Retinal pigment epithelial cell (primary cell): ENCODE results near the gene STMP1.
"Not testable (repeated sequence)": the region's sequence is repeated elsewhere in the genome, so short reads cannot be mapped to it uniquely, and the experiment has no call there.

Experiments used
- DNase-seq: peaks from one replicate; pipeline ENCODE4 v3.0.0-alpha.2; 2010; ENCODE audit warnings: low read depth
- H3K4me3 ChIP-seq: 2 replicates; pipeline ENCODE4 v1.5.1; 2011; ENCODE audit warnings: mild to moderate bottlenecking, low read length, control low read depth, moderate library complexity
- CTCF ChIP-seq: conservative IDR thresholded peaks from 2 replicates; pipeline ENCODE4 v1.5.1; 2011; ENCODE audit warnings: low read depth, low read length, control low read depth, inconsistent platforms

STMP1 gene

GRCh38 chr7:135684136-135684535 lies 21.8 kb downstream of the STMP1 start:
- no peak for DNase-seq
- no peak overlapping the region for H3K4me3 ChIP-seq
- TF ChIP-seq CTCF: no peak

- no peak overlapping the region for H3K4me3 ChIP-seq
- TF ChIP-seq CTCF: no peak
- no peak for DNase-seq
Measured at GRCh38 chr7:135684699-135685098, 22.4 kb downstream of the STMP1 start.

- TF ChIP-seq CTCF: no peak
- no peak for DNase-seq
- no peak overlapping the region for H3K4me3 ChIP-seq
Measured at GRCh38 chr7:135685306-135686084, 23.2 kb downstream of the STMP1 start.

- no peak overlapping the region for H3K4me3 ChIP-seq
- no peak for DNase-seq
- TF ChIP-seq CTCF: no peak
Measured at GRCh38 chr7:135687466-135687865, 25.2 kb downstream of the STMP1 start.

GRCh38 chr7:135690566-135690965 lies 28.3 kb downstream of the STMP1 start:
- peak; percentile 34 for DNase-seq
- TF ChIP-seq CTCF: no peak
- H3K4me3 ChIP-seq: no peak overlapping the region

- no peak for TF ChIP-seq CTCF
- H3K4me3 ChIP-seq: no peak overlapping the region
- DNase-seq: no peak
Measured at GRCh38 chr7:135692055-135692454, 29.7 kb downstream of the STMP1 start.

- not testable (repeated sequence) for H3K4me3 ChIP-seq, DNase-seq
Measured at GRCh38 chr7:135692606-135693005, 30.3 kb downstream of the STMP1 start.

- no peak for TF ChIP-seq CTCF
Measured at GRCh38 chr7:135693558-135693957, 31.2 kb downstream of the STMP1 start.

More at GRCh38 chr7:135693558-135693957, 31.2 kb downstream of the STMP1 start:
- DNase-seq: no peak
- no peak overlapping the region for H3K4me3 ChIP-seq
